T-helper 17 cell (primary cell): ENCODE results near the gene EXOC4. TPM values are rescaled to one million over a fixed set of nuclear protein-coding genes. Genes with fewer than 3 reads are reported as not detected.

Experiments used
- ATAC-seq: fragments of 150-1000 bp; cut with Tn5 transposase; 2 replicates; pipeline ENCODE4 v1.10.0; 2021; ENCODE audit warnings: mild to moderate bottlenecking, moderate library complexity
- DNase-seq, 3 donors: peaks; one replicate each; pipeline versions ENCODE4 v3.0.0 to v3.0.0-alpha.2; 2020 to 2021
- H3K9me3 ChIP-seq: one replicate; pipeline ENCODE4 v1.7.0; 2013; ENCODE audit warnings: low read length, mild to moderate bottlenecking; ENCODE audit not compliant: control insufficient read depth, poor library complexity, severe bottlenecking
- H3K27ac Mint-ChIP-seq: one replicate; pipeline ENCODE4 v1.8.0; 2022; ENCODE audit warnings: mild to moderate bottlenecking, moderate library complexity, mixed read lengths
- H3K27me3 Mint-ChIP-seq: one replicate; pipeline ENCODE4 v1.8.0; 2022; ENCODE audit warnings: mixed read lengths
- H3K36me3 Mint-ChIP-seq: one replicate; pipeline ENCODE4 v1.8.0; 2022; ENCODE audit warnings: low read depth, mixed read lengths
- H3K4me1 Mint-ChIP-seq: one replicate; pipeline ENCODE4 v1.8.0; 2022; ENCODE audit warnings: mild to moderate bottlenecking, mixed read lengths
- H3K4me3 Mint-ChIP-seq: one replicate; pipeline ENCODE4 v1.8.0; 2022; ENCODE audit warnings: mild to moderate bottlenecking, moderate library complexity, mixed read lengths
- total RNA-seq, 4 donors: library from RNA in 2 of 4; stranded (reverse) in 2 of 4; gene quantifications; one replicate each; pipeline ENCODE4 v1.2.3 and lab custom pipeline; 2022 to 2026

EXOC4 gene
- total RNA-seq, 2 donors from 2014 or later, result 88.8 to 96.6 TPM

- ATAC-seq (no peak), DNase-seq (no peak)
- no peaks in the 10 kb centered on the region for H3K27me3 Mint-ChIP-seq
- peaks cover 2% of the 10 kb centered on the region for H3K36me3 Mint-ChIP-seq
- no peaks in the 10 kb centered on the region for H3K9me3 ChIP-seq
- no peak overlapping the region for H3K27ac Mint-ChIP-seq
- peaks cover 5% of the 10 kb centered on the region for H3K4me1 Mint-ChIP-seq
- H3K4me3 Mint-ChIP-seq, result no peak overlapping the region
Observed at GRCh38 chr7:133398506-133398905, 145.6 kb downstream of the EXOC4 start.

DNA sequence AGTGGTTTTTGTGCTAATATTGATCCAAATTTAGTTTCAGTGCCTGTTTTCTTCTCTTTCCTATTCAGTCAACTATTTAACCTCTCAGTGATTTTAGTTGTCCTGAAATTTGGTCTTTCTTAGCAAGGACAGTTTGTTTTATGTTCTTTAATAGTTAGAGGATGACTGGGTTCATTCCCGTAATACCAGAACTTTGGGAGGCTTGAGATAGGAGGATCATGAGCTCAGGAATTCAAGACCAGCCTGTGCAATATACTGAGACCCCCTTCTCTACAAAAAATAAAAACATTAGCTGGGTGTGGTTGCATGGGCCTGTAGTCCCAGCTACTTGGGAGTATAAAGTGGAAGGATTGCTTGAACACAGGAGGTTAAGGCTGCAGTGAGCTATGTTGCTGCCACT is 148.3 kb downstream of the EXOC4 start:
- peaks cover 5% of the 10 kb centered on the region for H3K4me1 Mint-ChIP-seq
- H3K4me3 Mint-ChIP-seq, result no peak overlapping the region
- H3K36me3 Mint-ChIP-seq, result peaks cover 2% of the 10 kb centered on the region
- ATAC-seq (no peak), DNase-seq (no peak)
- H3K27ac Mint-ChIP-seq, result no peak overlapping the region
- no peaks in the 10 kb centered on the region for H3K27me3 Mint-ChIP-seq
- no peaks in the 10 kb centered on the region for H3K9me3 ChIP-seq

GRCh38 chr7:133408212-133408611 is 155.3 kb downstream of the EXOC4 start:
- Mint-ChIP-seq H3K27me3 (no peaks in the 10 kb centered on the region), H3K4me1 (peaks cover 12% of the 10 kb centered on the region), H3K27ac (no peak overlapping the region), H3K4me3 (no peak overlapping the region), H3K36me3 (no peaks in the 10 kb centered on the region)
- DNase-seq, result no peak
- no peaks in the 10 kb centered on the region for H3K9me3 ChIP-seq
- ATAC-seq, result no peak

DNA sequence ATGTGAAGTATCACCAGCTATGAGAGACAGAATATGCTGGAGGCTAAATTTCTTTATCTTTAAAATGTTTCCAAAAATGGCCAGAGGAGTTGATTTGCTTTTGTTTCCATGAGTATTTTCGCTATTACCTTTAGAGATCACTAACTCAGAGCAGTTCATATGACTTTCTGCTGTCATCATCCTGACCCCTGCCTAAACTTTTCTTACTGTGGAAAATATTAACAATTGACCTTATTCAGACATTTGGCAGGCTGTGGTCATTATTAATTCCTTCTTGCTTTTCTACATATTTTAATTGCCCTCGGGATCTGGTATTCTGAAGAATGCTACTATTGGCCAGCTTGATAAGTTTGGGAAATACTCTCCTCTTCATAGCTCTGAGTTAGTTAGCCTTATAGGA is 156.5 kb downstream of the EXOC4 start:
- H3K4me1 Mint-ChIP-seq, result peaks cover 12% of the 10 kb centered on the region
- H3K9me3 ChIP-seq, result no peaks in the 10 kb centered on the region
- H3K36me3 Mint-ChIP-seq, result no peaks in the 10 kb centered on the region
- ATAC-seq (no peak), DNase-seq (no peak)
- H3K27ac Mint-ChIP-seq, result no peak overlapping the region
- H3K27me3 Mint-ChIP-seq, result no peaks in the 10 kb centered on the region
- no peak overlapping the region for H3K4me3 Mint-ChIP-seq

DNA sequence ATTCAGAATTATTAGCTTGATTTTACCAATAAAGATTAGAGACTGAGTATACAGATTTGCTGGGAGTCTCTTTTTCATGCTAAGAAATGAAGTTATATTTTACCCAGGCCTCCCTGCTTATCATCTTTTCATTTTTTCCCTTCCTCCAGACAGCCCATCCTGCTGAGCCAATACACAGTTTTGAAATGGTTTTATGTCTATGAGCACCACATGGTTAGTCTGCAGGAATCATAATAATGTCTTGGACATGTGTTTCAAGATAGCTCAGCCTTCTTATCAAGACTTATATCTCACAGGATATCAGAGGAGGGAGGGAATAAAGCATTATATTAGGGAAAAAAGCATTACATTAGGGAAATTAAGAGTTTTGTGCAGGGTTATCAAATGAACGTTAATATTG is 157.1 kb downstream of the EXOC4 start:
- Mint-ChIP-seq H3K4me1 (peaks cover 12% of the 10 kb centered on the region), H3K36me3 (no peaks in the 10 kb centered on the region), H3K27me3 (no peaks in the 10 kb centered on the region), H3K27ac (no peak overlapping the region), H3K4me3 (no peak overlapping the region)
- DNase-seq, result no peak
- H3K9me3 ChIP-seq, result no peaks in the 10 kb centered on the region
- no peak for ATAC-seq

GRCh38 chr7:133411395-133411794 is 158.5 kb downstream of the EXOC4 start:
- Mint-ChIP-seq H3K27ac (no peak overlapping the region), H3K4me3 (no peak overlapping the region), H3K4me1 (peaks cover 12% of the 10 kb centered on the region), H3K36me3 (no peaks in the 10 kb centered on the region), H3K27me3 (no peaks in the 10 kb centered on the region)
- H3K9me3 ChIP-seq, result no peaks in the 10 kb centered on the region
- DNase-seq (no peak), ATAC-seq (no peak)

DNA sequence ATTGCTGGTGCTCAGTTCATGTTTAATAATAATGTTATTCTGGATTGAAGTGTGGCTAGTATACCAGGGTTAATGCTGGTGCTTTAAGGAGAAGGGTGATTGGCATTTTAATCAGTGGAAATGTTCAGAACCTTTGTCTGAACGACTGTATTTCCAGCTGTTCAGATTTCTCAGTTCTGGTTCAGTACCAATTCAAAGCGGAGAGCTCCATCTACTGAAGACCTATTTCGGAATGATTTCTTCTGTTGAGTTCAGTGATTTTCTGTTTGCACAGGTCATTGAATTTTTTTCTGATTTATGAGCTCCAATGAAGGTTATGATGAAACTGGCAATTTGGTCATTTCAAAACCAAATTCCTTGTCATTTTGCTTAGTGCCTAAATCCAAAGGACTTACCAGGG is 160.1 kb downstream of the EXOC4 start:
- Mint-ChIP-seq H3K36me3 (no peaks in the 10 kb centered on the region), H3K27ac (no peak overlapping the region), H3K4me3 (no peak overlapping the region), H3K27me3 (no peaks in the 10 kb centered on the region), H3K4me1 (peaks cover 12% of the 10 kb centered on the region)
- DNase-seq, result no peak
- ATAC-seq, result no peak
- no peaks in the 10 kb centered on the region for H3K9me3 ChIP-seq

- no peaks in the 10 kb centered on the region for H3K27me3 Mint-ChIP-seq
- ATAC-seq (no peak), DNase-seq (no peak)
- H3K36me3 Mint-ChIP-seq, result peaks cover 4% of the 10 kb centered on the region
- no peak overlapping the region for H3K27ac Mint-ChIP-seq
- no peaks in the 10 kb centered on the region for H3K9me3 ChIP-seq
- peaks cover under 1% of the 10 kb centered on the region for H3K4me1 Mint-ChIP-seq
- no peak overlapping the region for H3K4me3 Mint-ChIP-seq
Observed at GRCh38 chr7:133419041-133419440, 166.2 kb downstream of the EXOC4 start.

DNA sequence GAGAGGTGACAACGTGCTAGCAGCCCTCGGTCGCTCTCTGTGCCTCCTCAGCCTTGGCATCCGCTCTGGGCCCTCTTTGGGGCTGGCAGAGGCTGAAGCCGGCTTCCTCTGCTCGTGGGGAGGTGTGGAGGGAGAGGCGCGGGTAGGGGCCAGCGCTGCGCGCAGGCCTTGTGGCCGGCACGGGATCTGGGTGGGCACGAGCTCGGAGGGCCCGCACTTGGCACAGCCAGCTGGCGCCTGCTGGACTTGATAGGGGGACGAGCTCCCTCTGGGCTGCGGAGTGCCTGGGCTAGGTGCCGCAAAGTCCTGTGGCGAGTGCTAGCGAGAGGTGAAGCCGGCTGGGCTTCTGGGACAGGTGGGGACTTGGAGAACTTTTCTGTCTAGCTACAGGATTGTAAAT is 170.7 kb downstream of the EXOC4 start:
- ATAC-seq (no peak), DNase-seq (no peak)
- Mint-ChIP-seq H3K27ac (no peak overlapping the region), H3K36me3 (peaks cover 7% of the 10 kb centered on the region), H3K4me1 (peaks cover 15% of the 10 kb centered on the region), H3K27me3 (no peaks in the 10 kb centered on the region), H3K4me3 (no peak overlapping the region)
- no peaks in the 10 kb centered on the region for H3K9me3 ChIP-seq

GRCh38 chr7:133428326-133428725 is 175.4 kb downstream of the EXOC4 start:
- DNase-seq, result no peak
- ATAC-seq, result no peak
- H3K4me1 Mint-ChIP-seq, result peaks cover 20% of the 10 kb centered on the region
- H3K27ac Mint-ChIP-seq, result no peak overlapping the region
- H3K27me3 Mint-ChIP-seq, result no peaks in the 10 kb centered on the region
- peaks cover 3% of the 10 kb centered on the region for H3K36me3 Mint-ChIP-seq
- no peaks in the 10 kb centered on the region for H3K9me3 ChIP-seq
- no peak overlapping the region for H3K4me3 Mint-ChIP-seq

GRCh38 chr7:133428876-133429275 is 176.0 kb downstream of the EXOC4 start:
- peaks cover 20% of the 10 kb centered on the region for H3K4me1 Mint-ChIP-seq
- no peaks in the 10 kb centered on the region for H3K27me3 Mint-ChIP-seq
- peaks cover 3% of the 10 kb centered on the region for H3K36me3 Mint-ChIP-seq
- no peak for ATAC-seq
- H3K27ac Mint-ChIP-seq, result no peak overlapping the region
- no peak overlapping the region for H3K4me3 Mint-ChIP-seq
- no peak for DNase-seq
- no peaks in the 10 kb centered on the region for H3K9me3 ChIP-seq

DNA sequence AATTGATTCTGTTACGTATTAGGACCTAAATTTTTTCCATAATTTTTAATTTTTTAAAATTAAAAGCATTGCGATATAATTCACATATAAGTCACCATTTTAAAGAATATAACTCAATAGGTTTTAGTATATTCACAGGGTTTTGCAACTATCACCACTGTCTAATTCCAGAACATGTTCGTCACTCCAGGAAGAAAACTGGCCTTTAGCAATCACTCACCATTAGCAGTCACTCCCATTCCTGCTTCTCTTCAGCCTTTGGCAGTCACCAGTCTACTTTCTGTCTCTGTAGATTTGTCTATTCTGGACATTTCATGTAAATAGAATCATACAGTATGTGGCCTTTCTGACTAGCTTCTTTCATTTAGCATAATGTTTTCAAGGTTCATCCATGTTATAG is 176.5 kb downstream of the EXOC4 start:
- H3K27ac Mint-ChIP-seq, result no peak overlapping the region
- H3K4me1 Mint-ChIP-seq, result peaks cover 19% of the 10 kb centered on the region
- no peak overlapping the region for H3K4me3 Mint-ChIP-seq
- no peaks in the 10 kb centered on the region for H3K9me3 ChIP-seq
- ATAC-seq (no peak), DNase-seq (no peak)
- H3K27me3 Mint-ChIP-seq, result no peaks in the 10 kb centered on the region
- H3K36me3 Mint-ChIP-seq, result peaks cover 3% of the 10 kb centered on the region

GRCh38 chr7:133431134-133431724 is 178.4 kb downstream of the EXOC4 start:
- no peak overlapping the region for H3K4me3 Mint-ChIP-seq
- H3K27ac Mint-ChIP-seq, result no peak overlapping the region
- H3K9me3 ChIP-seq, result no peaks in the 10 kb centered on the region
- ATAC-seq (no peak), DNase-seq (no peak)
- H3K27me3 Mint-ChIP-seq, result no peaks in the 10 kb centered on the region
- no peaks in the 10 kb centered on the region for H3K36me3 Mint-ChIP-seq
- peaks cover 17% of the 10 kb centered on the region for H3K4me1 Mint-ChIP-seq

GRCh38 chr7:133433165-133433812 is 180.4 kb downstream of the EXOC4 start:
- DNase-seq (no peak), ATAC-seq (no peak)
- Mint-ChIP-seq H3K4me3 (no peak overlapping the region), H3K36me3 (peaks cover 2% of the 10 kb centered on the region), H3K27me3 (no peaks in the 10 kb centered on the region), H3K4me1 (peaks cover 12% of the 10 kb centered on the region), H3K27ac (no peak overlapping the region)
- H3K9me3 ChIP-seq, result no peaks in the 10 kb centered on the region
